Measurements from ENCODE around the gene RAET1E.
"Not testable (repeated sequence)": the region's sequence is repeated elsewhere in the genome, so short reads cannot be mapped to it uniquely, and the experiment has no call there.

RAET1E gene

DNA sequence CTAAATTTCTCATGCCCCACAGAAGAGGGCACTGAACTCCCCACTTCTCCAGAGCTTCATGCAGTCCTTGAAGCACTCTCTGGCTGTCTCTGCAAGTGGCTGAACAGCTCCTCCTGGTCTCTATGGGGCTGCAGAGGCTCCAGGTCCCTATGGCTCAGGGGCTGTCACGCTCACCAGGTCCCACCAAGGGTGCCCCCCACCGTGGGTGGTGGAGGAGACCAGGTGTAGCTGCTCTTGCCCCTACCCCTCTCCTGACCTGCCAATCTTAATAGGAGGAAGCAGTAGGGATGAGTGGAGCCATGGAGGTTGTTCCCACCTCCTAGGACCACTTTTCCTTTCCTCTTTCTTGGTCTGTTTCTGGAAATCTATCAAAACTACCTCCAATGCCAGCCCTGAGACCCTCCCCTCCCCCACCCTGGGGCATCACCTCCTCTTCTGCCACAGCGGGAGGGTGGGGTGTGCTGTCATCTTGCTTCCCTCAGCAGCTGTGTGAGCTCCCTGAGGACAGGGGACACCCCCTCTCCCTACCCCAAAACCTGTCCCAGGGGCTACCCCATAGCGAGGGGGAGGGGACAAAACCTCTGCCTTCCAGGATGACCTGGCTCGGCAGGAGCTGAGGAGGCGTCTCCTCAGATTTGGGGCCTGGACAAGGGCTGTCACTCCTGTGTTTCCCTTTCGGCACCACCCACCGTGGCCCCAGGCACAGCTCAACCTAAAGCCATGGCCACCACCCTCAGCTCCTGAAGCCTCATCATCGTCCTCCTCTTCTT, 12.0 kb upstream of the RAET1E start:
- DNase-seq (ENCODE audit: low read depth in 2 of 2) = no peak

DNA sequence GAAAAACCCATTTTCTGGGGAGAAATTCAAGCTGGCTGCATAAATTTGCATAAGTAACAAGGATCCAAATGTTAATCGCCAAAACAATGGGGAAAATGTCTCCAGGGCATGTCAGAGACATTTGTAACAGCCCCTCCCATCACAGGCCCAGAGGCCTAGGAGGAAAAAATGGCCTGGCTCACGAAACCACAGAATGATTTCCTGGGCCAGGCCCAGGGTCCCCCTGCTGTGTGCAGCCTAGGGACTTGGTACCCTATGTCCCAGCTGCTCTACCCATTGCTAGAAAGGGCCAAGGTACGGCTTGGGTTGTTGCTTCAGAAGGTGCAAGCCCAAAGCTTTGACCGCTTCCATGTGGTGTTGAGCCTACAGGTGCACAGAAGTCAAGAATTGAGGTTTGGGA, 10.6 kb upstream of the RAET1E start:
- DNase-seq (ENCODE audit: low read depth in 2 of 2) = not testable (repeated sequence)

DNA sequence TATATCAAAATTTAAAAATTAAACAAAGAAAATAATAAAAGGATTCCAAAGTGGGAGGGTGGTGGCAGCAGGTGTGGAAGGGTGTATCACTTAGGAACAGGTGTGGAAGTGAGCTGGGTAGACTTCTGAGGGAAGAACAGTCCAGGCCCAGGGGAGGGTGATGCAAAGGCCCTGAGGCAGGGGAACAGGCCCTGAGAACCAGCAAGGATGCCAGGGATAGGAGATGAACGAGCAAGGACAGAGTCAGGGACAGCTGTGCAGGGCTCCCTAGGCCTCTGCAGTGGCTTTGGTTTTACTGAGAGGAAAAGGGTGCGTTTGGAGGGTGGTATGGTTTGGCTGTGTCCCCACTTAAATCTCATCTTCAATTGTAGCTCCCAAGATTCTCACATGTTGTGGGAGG, 9.4 kb upstream of the RAET1E start:
- DNase-seq (ENCODE audit: low read depth in 2 of 2) = no peak

DNA sequence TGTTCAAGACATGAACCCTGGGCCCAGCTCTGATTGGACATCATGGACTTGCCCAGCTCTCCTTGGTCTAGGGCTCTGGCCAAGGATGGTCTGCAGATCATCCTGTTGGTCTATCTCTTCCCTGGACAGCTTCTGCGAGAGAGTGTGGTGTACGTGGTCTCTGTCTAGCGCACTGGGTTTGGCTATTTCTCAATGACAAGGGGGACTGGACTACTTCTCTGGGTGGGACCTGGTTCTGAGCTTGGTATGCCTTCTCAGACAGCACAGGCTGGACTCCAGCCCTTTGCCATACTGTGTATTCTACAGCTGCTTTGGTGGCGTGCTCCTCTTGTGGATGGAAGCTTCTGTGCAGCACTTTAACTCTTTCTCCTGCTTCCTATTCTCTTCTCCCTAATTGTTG, 8.5 kb upstream of the RAET1E start:
- DNase-seq (ENCODE audit: low read depth in 2 of 2) = no peak

DNA sequence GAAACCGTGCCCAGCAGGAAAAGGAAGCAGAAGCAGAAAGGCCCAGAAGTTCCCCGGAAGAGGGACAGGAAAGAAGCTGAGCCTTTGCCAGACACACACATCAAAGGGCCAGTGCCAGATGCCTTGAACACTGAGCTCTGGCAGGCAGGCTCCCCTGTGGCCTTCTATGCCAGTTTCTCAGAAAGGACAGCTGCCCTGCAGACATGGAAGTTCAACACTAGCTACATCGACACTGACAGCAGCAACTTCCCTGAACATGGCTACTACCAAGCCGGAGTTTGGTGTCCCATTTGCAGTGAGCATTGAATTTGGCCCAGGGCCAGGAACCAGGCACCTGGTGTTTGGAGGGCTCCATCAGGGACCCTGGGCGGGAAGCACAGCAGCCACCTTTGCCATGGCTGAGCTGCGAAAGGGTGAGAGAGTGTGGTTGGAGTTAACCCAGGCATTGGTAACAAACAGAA, 8.0 kb upstream of the RAET1E start:
- DNase-seq (ENCODE audit: low read depth in 2 of 2) = no peak

DNA sequence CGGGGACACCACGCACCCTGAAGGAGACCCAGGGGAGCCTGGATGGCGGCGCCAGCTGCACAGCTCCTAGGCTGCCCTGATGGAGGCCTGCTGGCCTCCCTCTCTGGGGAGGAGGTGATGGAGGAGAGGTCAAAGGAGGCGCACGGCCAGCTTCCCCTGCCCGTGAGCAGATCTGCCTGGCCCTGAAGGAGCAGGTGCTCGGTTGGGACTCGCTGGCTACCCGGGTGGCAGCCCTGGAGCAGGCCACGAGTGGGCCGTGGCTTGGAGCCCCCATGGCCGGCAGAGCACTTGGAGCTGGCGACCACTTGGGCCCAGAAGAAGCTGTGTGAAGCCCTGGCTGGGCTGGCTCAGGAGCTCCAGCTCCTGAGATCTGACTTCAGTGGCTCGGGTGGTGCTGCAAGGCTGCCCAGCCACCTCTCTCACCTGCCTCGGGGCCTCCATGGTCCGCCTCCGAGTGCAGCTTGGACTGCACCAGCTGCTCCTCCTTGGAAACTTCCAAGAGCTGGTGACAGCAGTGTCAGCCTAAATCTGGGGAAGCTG, 7.5 kb upstream of the RAET1E start:
- DNase-seq (ENCODE audit: low read depth in 2 of 2) = no peak

DNA sequence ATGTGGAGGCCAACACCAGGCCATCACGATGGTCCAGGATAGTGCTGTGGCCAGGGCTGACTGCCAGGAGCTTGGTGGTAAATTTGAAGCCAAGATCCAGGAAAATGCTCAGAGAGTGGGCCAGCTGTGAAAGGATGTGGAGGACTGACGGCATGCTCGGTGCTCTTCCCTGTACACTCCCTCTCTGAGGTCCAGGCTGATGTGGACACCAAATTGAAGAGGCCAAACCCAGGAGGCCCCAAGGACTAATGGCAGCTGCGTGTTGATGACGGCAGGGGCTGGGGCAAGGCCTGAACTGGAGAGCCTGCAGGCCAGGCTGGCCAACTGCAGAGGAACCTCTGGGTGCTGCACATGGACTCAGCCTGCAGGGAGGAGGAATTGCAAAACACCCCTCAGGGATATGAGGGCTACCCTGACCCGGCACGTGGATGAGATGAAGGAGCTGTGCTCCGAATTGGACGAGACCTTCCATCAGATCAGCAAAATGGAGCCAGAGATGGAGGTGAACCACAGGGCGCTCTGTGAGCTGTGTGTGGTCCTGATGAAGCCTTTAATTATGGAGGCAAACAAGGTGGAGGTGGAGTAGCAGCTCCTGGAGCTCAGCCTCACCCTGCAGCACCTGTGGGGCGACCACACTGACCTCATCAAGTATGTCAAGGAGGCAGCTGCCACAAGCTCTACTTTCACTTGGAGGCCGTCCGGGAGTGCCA, 6.9 kb upstream of the RAET1E start:
- DNase-seq (ENCODE audit: low read depth in 2 of 2) = no peak

DNA sequence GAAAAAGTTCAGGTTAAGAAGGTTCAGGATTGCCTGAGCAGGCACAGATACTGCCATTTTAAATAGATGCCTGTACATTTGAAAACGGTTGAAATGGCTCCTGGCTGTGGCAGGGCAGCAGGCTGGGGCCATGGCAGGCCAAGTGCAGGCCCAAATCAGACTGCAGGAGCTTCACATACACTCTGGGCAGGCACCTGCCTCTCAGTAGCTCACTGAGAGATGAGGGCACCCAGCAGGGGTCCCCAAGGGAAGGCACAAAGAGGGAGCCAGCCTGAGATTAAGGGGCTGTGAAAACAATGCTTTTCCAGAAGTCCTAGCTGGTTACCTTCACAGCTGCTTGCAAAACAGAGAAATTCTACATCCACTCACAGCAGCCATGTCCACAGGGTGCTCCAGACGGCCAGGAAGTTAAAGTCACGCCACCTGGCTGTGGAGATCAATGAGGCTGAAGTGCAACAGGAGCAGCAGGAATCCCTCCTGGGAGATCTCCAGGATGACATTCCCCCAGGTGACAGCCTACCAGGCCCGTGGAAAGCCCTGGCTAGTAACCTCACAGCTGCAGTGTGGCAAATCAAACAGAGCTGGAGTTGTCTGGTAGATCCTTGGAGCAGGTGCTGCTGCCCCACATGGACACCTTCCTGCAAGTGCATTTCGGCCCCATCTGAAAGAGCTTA, 6.2 kb upstream of the RAET1E start:
- no peak for DNase-seq (ENCODE audit: low read depth in 2 of 2)

DNA sequence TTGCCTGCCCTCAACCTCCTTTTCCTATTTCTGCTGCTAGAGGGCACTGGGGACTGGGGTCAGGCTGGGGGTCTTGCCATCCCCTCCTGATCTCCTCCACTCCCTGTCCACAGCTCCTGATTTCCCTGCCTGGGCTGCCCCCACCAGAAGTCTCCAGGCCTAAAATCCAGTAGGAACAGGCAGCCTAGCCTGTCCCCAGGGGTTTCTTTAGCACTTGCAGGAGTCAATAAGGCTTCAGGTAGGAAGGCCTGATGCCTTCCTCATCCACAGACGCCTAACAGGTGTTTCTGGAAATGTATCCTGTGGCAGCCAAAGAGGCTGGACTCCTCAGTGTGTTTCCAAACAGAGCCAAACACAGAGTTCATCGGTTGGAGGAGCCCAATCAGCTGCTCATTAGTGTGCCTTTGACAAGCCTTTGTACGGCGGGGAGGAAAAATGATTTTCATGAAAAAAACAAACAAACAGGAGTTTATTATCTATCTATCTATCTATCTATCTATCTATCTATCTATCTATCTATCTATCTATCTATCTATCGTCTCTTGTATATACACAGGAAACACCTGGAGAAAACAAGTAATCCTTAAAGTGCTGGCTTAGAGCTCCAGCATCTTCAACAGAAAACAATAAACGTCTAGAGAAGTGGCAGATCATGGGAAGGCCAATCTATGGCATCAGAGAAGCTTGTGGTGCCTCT, 3.7 kb upstream of the RAET1E start:
- no peak for DNase-seq (ENCODE audit: low read depth in 2 of 2)

DNA sequence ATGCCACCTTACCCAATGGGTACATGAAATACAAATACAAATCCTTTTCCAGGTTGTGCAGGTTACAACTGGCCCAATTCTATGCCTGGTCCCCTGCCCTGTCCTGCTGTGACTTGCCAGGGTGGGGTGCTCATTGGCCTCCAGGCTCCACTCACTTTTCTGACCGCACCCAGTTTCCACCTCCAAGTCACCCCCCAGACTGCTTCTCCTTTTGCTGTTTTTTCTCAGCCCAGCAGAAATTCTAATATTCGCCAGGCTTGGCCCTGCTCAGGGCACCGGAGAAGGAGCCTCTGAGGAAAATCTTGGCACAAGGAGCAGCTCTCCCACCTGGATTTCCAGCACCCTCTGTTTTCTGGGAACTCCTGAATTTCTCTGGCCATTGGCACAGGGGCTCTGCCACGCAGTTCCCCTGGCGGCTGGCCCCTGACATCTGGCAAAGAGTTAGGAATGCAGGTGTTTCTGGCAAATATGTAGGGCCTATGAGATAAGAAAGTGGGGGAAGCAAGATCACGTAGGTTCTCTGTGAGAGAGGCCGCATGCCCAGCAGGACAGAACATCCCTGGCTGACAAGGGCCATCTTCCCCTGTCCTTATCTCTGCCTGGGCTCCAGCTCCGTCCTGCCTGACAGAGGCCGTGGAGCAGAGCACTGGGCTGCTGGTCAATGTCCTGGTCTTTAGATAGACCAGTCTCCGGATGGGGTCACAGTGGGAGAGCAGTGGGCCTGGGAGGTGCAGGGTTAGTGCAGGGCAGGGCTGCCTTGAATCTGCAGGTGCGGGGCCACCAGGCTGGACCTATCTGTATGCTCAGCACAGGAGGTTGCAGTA, 2.9 kb upstream of the RAET1E start:
- no peak for DNase-seq (ENCODE audit: low read depth in 2 of 2)

DNA sequence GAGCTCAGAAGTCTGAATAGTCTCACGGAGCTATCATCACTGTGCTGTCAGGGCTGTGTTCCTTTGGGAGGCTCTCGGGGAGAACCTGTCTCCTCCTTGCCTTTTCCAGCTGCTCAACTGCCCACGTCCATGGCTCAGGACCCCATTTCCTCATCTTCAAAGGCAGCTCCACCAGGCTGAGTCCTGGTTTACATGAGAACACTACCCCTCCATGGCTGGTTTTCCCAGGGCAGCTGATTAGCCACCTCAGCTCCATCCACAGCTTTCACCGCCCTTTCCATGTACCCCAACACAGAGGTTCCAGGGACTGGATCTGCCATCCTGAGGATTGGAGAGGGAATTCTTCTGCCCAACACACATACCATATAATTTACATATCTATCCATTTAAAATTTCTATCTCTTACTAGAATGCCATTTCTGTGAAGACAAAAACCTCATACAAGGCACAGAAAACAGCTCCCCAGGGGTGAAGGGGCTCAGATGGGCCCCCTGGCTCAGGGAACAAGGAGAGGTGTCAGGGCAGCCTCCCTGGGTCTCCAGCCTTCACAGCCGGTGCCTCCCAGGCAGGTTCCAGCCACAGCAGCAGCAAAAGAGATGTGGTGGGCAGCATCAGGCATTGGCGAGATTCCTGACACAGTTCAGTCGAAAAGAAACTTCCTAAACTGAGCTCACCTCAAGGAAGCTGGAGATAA, 2.2 kb upstream of the RAET1E start:
- no peak for DNase-seq (ENCODE audit: low read depth in 2 of 2)

DNA sequence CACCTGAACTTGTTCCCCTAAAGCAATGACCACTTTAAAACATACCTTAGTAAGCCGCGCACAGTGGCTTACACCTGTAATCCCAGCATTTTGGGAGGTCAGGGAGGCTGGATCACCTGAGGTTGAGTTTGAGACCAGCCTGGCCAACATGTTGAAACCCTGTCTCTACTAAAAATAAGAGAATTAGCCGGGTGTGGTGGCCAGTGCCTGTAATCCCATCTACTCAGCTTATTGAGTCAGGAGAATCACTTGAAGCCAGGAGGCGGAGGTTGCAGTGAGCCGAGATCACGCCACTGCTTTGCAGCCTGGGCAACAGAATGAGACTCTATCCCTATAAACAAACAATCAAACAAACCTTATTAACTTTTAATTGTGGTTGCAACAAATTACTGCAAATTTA, 1.6 kb upstream of the RAET1E start:
- no peak for DNase-seq (ENCODE audit: low read depth in 2 of 2)

DNA sequence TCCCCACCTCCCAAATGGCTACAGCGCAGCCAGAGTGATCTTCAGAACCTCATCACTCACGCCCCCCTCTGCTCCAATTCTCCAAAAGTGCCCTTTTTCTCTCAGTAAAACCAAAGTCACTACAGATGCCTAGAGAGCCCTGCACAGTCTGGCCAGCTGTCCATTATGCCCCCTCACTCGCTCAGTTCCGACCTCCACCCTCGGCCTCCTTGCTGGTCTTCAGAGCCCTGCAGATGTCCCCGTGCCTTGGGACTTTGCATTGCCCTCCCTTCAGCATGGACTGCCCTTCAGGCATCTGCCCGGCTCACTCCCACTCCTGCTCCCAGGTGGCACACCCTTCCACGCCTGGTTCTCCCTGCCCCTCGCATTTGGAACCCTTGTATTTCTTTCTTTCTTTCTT, 1.1 kb upstream of the RAET1E start:
- DNase-seq (ENCODE audit: low read depth in 2 of 2) = no peak

DNA sequence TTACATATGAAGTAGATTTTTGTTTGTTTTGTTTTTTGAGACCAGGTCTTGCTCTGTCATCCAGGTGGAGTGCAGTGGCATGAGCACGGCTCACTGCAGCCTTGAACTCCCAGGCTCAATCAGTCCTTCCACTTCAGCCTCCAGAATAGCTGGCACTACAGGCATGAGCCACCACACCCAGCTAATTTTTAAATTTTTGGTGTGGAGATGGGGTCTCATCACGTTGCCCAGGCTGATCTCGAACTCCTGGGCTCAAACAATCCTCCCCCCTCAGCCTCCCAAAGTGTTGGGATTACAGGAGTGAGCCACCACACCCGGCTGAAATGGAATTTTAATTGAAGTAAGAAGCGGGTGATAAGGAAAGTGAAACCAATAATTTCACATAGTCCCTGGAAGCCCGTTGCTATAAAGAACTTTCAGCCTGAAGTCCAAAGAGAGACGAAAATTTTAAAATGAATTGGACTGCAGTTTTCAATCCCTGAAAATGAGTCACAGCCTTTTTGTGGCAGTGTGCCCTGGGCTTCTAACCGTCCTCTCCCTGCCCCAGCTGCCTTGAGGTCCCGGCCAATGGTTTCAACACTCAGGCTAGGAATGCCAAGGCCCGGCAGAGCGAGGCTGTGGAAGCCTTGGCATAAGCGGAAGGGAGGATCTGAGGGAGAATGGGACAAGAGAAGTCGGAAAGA, 757 bp downstream of the RAET1E start:
- peak; percentile 30 to 38 for DNase-seq (ENCODE audit: low read depth in 2 of 2)

DNA sequence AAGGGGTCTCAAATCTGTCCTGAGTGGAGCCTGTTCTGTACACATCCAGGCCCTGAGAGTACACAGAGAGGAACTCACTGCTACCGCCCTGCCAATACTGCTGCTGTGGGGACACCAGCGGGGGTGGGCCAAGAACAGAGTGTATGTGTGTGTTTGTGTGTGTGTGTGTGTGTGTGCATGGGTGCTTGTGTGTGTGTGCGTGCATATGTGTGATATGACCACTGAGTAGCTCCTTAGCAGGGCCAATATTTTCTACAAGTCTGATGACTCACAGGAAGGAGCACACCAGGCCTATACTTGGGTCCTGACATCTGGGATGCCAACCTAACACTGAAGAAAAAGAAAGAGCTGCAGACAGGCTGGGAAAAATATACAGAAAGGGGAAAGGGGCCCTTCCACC, 1.4 kb downstream of the RAET1E start:
- DNase-seq (ENCODE audit: low read depth in 2 of 2) = no peak

DNA sequence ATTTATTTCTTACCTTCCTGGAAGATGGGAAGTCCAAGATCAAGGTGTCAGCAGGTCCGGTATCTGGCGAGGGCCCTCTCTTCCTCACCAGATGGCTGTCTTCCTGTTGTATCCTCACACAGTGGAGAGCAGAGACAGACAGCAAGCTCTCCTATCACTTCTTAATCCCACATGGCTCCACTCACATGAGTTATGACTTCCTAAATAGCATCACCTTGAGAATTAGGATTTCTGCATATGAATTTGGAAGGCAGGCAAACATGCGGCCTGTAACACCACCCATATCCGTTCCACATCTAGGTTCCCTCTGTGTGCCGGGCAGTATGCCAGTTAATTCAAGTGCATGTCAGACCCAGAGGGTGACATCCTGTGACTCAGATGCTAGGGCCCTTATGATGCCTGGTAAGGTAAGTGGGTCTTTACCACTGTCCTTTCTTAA, 2.1 kb downstream of the RAET1E start:
- DNase-seq (ENCODE audit: low read depth in 2 of 2) = no peak

DNA sequence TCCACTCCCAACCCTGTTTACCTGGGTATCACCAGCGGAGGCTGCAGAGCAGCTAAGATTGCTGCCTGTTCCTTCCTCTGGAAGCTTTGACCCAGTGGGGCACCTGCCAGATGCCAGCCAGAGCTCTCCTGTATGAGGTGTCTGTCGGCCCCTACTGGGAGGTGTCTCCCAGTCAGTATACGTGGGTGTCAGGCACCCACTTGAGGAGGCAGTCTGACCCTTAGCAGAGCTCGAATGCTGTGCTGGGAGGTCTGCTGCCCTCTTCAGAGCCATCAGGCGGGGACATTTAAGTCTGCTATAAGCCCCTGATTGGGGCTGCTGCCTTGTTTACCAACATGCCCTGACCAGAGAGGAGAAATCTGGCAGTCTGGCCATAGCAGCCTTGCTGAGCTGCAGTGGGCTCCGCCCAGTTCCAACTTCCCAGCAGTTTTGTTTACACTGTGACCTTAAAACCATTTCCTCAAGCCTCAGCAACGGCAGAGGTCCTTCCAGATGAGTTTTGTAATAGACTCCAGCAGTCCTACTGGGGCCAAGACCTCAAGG, 2.8 kb downstream of the RAET1E start:
- no peak for DNase-seq (ENCODE audit: low read depth in 2 of 2)

DNA sequence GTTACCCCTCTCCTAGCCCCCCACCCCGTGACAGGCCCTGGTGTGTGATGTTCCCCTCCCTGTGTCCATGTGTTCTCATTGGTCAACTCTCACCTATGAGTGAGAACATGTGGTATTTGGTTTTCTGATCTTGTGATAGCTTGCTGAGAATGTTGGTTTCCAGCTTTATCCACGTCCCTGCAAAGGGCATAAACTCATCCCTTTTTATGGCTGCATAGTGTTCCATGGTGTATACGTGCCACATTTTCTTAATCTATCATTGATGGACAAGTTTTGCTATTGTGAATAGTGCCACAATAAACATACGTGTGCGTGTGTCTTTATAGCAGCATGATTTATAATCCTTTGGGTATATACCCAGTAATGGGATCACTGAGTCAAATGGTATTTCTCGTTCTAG, 6.0 kb downstream of the RAET1E start:
- not testable (repeated sequence) for DNase-seq (ENCODE audit: low read depth in 2 of 2)

DNA sequence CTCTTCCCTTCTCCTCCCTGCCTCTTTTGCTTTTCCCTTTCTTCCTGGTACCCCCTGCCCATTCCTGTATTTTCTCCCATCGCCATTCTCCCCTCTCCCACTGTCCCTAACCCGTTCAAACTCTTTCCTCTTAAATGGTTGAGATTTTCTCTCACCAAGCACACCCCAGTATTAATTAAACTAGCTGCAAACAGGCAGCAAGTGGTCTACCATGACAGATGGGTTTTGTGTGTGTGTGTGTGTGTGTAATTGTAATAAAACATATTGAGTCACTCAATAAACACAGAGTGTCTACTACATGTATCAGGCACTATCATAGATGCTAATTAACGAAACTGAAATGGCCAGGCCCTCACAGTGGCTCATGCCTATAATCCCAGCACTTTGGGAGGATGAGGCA, 6.7 kb downstream of the RAET1E start:
- DNase-seq (ENCODE audit: low read depth in 2 of 2) = no peak
